DND-41 (cell line): Measurements from ENCODE around the gene NIT1.

Experiments
- EZH2 ChIP-seq: IDR thresholded peaks from 3 replicates; pipeline ENCODE4 v1.6.1; 2012; ENCODE audit warnings: borderline replicate concordance, low read depth, mild to moderate bottlenecking, moderate library complexity, low read length, inconsistent platforms; ENCODE audit not compliant: severe bottlenecking
- TF ChIP-seq, protein P1 (sequence below): IDR thresholded peaks from 2 replicates; pipeline ENCODE4 v1.5.1; 2012; ENCODE audit warnings: borderline replicate concordance, low read length, moderate library complexity, mild to moderate bottlenecking; ENCODE audit not compliant: poor library complexity, severe bottlenecking; ENCODE audit errors: extremely low read depth

DNA sequence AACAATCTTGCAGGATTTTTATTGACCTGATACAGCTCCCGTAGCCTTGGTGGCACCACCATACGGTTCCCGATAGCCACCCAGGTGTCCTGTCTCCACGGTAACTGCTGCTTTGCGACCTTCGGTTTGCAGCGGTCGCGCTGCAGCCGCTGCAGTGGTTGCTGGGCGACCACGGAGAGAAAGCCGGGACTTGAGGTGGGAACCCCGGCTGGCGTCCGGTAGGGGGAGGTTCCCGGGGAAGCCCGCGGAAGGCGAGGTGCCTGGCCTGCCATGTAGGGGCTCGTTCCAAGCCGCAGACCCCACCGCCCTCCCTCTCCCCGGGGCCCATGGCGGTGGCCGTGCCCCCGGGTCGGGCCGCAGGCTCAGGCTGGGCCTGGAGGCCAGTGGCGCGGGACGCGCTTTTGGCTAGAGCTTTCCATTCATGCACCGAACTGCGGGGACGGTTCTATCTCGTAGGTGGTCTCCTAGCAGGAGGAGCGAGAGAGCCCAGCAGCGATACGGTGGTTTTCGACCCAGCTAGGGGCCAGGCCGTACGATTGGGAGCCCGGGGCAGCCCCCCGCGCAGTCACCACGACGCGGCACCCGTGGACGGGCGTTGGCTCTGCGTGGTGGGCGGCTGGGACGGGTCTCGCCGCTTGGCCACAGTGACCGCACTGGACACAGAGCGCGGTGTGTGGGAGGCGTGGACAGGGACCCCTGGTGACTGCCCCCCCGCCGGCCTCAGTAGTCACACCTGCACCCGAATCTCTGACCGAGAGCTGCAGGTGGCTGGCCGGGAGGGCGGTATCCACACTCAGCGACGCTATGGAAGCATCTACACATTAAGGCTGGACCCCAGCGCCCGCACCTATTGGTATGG is 19.5 kb upstream of the NIT1 start, which contains the start of gene KLHDC9:
- TF ChIP-seq, protein P1, sequence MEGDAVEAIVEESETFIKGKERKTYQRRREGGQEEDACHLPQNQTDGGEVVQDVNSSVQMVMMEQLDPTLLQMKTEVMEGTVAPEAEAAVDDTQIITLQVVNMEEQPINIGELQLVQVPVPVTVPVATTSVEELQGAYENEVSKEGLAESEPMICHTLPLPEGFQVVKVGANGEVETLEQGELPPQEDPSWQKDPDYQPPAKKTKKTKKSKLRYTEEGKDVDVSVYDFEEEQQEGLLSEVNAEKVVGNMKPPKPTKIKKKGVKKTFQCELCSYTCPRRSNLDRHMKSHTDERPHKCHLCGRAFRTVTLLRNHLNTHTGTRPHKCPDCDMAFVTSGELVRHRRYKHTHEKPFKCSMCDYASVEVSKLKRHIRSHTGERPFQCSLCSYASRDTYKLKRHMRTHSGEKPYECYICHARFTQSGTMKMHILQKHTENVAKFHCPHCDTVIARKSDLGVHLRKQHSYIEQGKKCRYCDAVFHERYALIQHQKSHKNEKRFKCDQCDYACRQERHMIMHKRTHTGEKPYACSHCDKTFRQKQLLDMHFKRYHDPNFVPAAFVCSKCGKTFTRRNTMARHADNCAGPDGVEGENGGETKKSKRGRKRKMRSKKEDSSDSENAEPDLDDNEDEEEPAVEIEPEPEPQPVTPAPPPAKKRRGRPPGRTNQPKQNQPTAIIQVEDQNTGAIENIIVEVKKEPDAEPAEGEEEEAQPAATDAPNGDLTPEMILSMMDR, result peak; percentile 26
- TF ChIP-seq EZH2, result no peak
